ENCODE measurements around the gene OR51B6.
A peak's percentile ranks its signal among the peaks of the same experiment; 100 is the strongest.
"Not testable (repeated sequence)": the region's sequence is repeated elsewhere in the genome, so short reads cannot be mapped to it uniquely, and the experiment has no call there.

The OR51B6 gene

DNA sequence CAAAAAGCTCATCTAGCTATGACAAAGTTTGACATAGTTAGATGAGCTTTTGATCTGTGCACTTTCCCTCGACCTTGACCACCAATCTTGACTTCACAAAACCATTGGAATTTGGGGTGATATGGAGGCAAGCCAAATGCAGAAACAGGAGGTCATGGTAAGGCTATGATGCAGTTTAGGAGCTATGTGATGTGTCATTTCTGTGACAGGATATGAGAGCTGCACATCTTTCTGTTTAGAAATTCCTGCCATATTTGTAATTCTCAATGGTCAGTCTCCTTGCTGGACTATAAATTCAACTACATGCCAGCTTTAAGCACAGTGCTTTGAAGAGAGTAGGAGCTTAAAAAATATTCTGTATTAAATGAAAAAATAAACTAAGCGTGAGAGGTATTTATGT, 12.9 kb downstream of the OR51B6 start:
- no peak for ATAC-seq
- DNase-seq, result no peak

DNA sequence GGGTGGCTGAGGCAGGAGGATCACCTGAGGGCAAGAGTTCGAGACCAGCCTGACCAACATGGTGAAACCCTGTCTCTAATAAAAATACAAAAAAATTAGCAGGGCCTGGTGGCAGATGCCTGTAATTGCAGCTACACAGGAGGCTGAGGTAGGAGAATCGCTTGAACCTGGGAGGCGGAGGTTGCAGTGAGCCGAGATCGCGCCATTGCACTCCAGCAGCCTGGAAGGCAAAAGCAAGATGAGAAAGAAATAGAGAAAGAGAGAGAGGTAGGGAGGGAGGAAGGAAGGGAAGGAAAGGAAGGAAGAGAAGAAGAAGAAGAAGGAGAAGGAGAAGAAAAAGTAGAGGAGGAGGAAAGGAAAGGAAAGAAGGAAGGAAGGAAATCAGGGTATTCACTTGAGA, 15.1 kb downstream of the OR51B6 start:
- DNase-seq, ATAC-seq: not testable (repeated sequence)

DNA sequence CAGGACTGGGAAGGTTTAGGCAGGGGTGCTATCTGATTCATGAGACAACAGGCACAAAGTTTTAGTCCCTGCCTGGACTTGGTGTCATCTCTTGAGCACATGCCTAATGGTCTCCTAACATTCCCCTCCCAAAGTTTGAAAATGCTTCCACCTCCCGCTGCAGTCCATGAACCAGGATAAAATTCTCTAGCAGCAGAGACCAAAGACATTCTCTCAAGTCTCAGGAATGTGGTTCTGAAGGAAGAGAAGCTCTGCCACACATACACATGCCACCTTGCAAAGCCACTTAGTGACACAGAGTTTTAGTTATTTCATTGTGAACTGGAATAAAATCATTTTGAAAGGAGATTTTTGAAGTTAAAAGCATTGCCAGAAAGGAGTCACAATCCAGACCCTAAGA, 15.5 kb downstream of the OR51B6 start:
- ATAC-seq, result no peak
- DNase-seq, result no peak

DNA sequence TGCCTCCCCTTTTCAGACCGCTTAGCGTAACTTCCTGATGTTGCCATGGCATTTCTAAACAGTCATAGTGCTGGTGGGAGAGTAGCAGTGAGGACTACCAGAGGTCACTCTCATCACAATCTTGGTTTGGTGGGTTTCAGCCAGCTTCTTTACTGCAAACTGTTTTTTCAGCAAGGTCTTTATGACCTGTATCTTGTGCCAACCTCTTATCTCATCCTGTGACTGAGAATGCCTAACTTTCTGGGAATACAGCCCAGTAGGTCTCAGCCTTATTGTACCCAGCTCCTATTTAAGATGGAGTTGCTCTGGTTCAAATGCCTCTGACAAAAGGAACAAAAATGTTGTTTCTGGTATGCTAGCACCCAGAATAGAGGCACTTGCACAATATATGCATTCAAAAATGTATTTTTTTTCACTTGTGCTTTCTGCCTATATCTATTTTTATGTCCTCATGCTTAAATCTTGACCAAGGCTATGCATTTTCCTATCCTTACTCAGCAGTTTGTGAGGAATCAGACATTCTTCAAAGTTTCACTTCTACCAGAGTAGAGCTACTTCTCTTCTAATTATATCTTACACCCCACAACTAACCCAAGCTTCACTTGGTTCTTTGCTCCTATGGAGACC, 16.3 kb downstream of the OR51B6 start:
- ATAC-seq, result no peak

DNA sequence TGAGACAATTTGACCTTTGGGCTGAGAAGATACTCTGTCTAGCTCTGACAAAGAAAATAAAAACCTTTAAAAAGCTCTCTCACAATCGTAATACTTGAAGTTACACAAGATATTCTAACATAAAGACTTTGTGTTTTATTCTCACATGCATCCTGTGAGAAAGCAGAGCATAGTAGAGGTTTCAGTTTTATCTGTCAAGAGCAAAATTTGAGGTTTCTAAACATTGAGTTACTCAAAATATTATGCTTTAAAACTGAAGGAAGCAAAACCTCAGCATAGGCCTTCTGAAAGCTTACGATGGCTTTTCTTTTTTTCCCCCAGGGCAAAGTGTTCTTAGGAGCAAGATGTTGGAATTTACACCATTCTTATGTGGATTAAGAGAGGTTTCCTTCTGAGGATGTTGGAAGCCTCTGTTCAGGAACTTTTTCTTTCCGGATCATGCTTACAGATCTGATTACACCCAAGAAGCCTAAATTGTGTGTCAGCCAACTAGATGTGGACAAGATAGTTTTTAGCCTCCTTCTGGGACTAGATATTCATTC, 17.3 kb downstream of the OR51B6 start:
- DNase-seq (no peak), ATAC-seq (no peak)

More for the DNA sequence above, 16.3 kb downstream of the OR51B6 start:
- DNase-seq, result no peak

DNA sequence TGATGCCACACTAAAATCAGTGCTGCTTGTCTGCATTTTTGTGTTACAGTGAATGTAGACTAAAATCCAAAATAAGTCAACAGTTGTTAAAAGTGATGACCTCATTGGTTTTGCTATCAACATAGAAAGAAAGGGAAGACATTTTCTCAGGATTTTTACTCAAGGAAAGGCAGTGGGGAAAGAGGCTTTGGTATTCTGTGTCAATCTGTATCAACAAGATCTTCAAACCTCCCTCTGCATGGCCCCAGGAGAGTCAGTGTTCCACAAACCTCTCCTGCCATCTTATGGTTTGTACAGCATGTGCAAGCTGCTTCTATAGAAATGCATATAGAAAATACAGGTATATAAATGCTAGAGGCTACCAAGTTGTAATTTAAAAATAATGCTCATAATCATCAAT, 18.5 kb downstream of the OR51B6 start:
- ATAC-seq, result no peak
- no peak for DNase-seq

DNA sequence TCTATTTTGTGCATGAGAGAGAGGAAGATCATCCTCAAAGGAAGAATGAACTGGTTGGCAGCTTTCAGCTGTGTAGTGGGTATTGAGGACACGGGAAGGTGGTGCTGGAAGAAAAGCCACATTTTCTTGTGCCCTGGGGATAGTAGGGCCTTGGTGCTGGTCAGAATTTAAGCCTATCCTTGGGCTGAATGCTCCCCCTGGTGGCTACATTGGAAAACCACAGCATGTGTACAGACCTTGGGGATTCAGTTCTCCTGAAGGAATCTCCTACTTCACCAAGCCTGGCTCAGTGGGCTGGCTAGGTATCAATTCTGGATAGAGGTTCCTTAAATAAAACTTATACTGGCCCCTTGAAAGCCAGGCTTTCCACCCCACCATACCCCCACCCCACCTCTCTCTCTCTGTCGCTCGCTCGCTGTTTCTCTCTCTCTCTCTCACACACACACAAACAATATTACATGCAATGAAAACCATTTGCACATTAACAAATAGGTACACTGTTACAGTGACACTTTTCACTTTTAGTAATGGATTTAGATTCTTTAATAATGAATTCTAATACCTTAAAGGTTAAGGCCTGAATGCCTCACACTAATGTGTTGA, 29.5 kb downstream of the OR51B6 start:
- DNase-seq, result peak; percentile 35
- peak; percentile 52 for ATAC-seq

DNA sequence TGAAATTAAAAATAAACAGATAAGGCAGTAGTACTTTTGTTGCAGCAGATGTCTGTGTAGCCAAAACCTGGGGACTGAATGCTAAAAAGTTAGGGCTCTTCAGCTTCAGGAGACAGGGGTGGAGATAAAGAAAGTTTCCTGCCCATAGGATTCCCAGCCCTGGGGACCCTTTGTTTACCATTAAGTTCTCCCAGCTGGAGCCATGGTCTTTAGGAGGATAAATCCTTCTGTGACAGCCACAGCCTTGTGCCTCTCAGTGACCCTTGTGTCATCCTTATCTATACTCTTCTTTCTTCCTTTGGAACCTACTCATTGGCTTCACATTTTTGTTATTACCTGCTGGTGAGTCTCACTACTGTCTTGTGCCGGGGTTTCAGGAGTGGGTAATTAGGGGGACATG, 32.3 kb downstream of the OR51B6 start, which contains the start of gene OR51M1:
Gene OR51M1 (plus strand): TSS at position 237 of the 400 bp plus-strand sequence. CDS start 5,587 bp downstream, outside the sequence.
- no peak for DNase-seq
- no peak for ATAC-seq

DNA sequence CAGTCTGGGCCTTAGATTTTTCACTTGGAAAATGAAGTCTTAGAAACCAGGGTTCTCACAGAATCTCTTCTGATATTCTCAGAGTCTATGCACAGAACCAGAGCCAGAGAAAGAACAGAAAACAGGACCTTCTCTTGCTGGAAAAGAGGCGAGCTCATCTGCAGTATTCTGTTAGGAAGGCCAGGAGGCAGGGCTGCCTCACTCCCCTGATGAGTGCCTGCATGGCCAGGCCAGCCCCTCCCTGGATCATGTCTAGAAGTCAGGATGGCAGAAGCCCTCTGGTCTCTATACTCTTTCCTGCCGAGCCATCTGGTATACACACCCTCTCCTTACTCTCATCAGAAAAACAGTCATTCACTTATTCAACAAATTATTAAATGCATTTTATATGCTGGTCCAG, 33.0 kb downstream of the OR51B6 start:
- no peak for DNase-seq
- no peak for ATAC-seq

DNA sequence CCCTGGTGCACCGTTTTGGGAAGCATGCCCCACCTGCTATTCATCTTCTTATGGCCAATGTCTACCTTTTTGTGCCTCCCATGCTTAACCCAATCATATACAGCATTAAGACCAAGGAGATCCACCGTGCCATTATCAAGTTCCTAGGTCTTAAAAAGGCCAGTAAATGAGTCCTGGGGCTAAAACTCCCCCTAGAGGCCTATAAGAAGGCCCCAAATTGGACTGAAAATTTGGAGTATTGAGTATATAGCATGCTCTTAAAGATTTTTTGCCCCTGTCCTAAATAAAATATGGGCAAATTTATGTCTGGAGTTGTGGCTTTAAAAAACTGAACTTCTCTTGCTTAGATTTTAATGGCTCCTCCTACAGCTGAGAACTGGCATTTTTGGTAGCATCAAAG, 38.9 kb downstream of the OR51B6 start:
- no peak for ATAC-seq
- DNase-seq, result no peak

DNA sequence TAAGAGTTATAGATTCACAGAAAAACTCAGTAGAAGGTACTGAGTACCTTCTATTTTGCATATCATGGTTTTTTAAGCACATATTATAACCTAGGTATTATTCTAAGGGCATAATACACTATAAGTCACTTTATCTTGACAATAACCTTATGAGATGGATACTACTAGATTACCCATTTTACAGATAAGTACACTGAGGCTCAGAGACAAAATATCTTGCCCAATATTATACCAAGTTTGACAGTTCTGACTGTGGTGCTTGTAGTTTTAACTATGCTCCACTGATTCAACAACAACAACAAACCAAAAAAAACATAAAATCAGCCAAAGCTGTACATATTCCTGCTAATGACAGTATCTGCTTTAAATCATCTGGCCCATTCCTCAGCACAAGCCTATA, 42.8 kb downstream of the OR51B6 start:
- DNase-seq (no peak), ATAC-seq (no peak)

DNA sequence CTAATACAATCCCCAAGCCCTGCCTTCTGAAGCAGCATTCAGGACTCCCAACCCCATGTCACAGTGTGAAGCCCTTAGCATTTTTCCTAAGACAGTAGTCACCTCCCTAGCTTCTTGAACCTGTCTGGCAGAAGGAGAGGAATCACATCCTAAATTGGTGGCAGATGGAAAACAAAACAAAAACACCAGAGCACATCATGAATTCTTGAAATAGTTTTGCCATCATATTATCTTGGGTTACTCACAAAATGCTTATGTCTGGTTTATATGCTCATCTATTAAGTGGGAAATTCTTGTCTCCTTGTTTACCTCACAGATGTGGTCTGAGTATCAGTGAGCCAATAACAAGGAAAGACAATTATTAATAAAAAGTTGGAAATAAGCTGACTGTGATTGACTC, 47.6 kb downstream of the OR51B6 start:
- DNase-seq (no peak), ATAC-seq (no peak)

Data from stimulated activated naive CD8-positive, alpha-beta T cell treated with anti-CD3 and anti-CD28 coated beads, Interleukin-15, Interleukin-2, amounts not matched to agents 100 U/mL and 50 U/mL, for 24 hours (primary cell).